K562 (cell line): ENCODE measurements around the gene LRRTM3. TPM values are rescaled to one million over a fixed set of nuclear protein-coding genes. Genes with fewer than 3 reads are reported as not detected.

Source experiments
- ATAC-seq: fragments of 200-7000 bp; cut with Tn5 transposase; 3 replicates; pipeline ENCODE4 v1.9.1; 2020; ENCODE audit warnings: moderate library complexity
- BruUV-seq: library from RNA; stranded (reverse); fragments of 400-500 nt; replicated peaks from 2 replicates; lab custom pipeline; 2021; lab: Mats Ljungman, UMichigan
- CTCF ChIA-PET: fragments of 300-600 bp; formaldehyde crosslinking; extraction: SDS; loops from one replicate; lab custom pipeline; 2021; ENCODE audit warnings: low intra/inter-chr PET ratio; lab: Yijun Ruan, JAX
- POLR2A ChIA-PET: fragments of 300-600, 350-650 bp; sonication (Branson Sonifier 250); formaldehyde crosslinking; extraction: SDS; loops from one replicate; lab custom pipeline; 2021; ENCODE audit warnings: antibody characterized with exemption, inconsistent platforms; lab: Yijun Ruan, JAX
- DNase-seq, 4 experiments: peaks; one replicate each; pipeline versions ENCODE4 v3.0.0 to v3.0.0-alpha.2; 2011 to 2018; ENCODE audit warnings: low spot score in 3 of 4, mixed read lengths in 3 of 4; ENCODE audit errors: extremely low read depth in 1 of 4
- FAIRE-seq: peaks from 2 replicates; lab custom pipeline; 2011; peaks lifted over from hg19 to GRCh38; lab: Jason Lieb, UNC
- H2AFZ ChIP-seq: 2 replicates; pipeline ENCODE4 v1.6.0; 2011; ENCODE audit warnings: low read depth, low read length, control low read depth, inconsistent platforms
- H3K27ac ChIP-seq: fragments of 200-600 bp; 3 replicates; pipeline ENCODE4 v1.8.0; 2011; ENCODE audit warnings: low read depth, mild to moderate bottlenecking, control low read depth, inconsistent platforms, low read length, moderate library complexity, mixed read lengths; ENCODE audit errors: extremely low read depth
- H3K27me3 ChIP-seq, 2 experiments: fragments of 300-600 bp in 1 of 2; 2 replicates in 1 of 2; 3 replicates in 1 of 2; pipeline versions ENCODE4 v1.6.0 to v1.8.0; 2011; ENCODE audit warnings: inconsistent platforms in 2 of 2, low read length in 2 of 2, mild to moderate bottlenecking in 1 of 2, mixed read lengths in 1 of 2, moderate library complexity in 1 of 2; ENCODE audit not compliant: control insufficient read depth in 2 of 2, insufficient read depth in 2 of 2
- H3K36me3 ChIP-seq: fragments of 300-600 bp; 3 replicates; pipeline ENCODE4 v1.8.0; 2011; ENCODE audit warnings: mild to moderate bottlenecking, low read length, inconsistent platforms; ENCODE audit not compliant: control insufficient read depth, insufficient read depth
- H3K4me1 ChIP-seq, 2 experiments: fragments of 200-600 bp in 1 of 2; replicated peaks in 1 of 2; 2 replicates in 1 of 2; 3 replicates in 1 of 2; pipeline versions ENCODE4 v1.5.1 to v1.8.0; 2011; ENCODE audit warnings: inconsistent platforms in 2 of 2, low read length in 2 of 2, mild to moderate bottlenecking in 1 of 2, mixed read lengths in 1 of 2, moderate library complexity in 1 of 2; ENCODE audit not compliant: control insufficient read depth in 2 of 2, insufficient read depth in 2 of 2
- H3K4me2 ChIP-seq: 2 replicates; pipeline ENCODE4 v1.6.1; 2011; ENCODE audit warnings: low read length, control low read depth, inconsistent platforms, mixed read lengths; ENCODE audit not compliant: insufficient read depth
- H3K4me3 ChIP-seq: fragments of 200-600 bp; sonication (generic), shearing (Covaris generic); 2 replicates; pipeline ENCODE4 v1.5.1; 2016; ENCODE audit warnings: control low read depth, inconsistent platforms
- H3K79me2 ChIP-seq: fragments of 200-600 bp; 3 replicates; pipeline ENCODE4 v1.8.0; 2011; ENCODE audit warnings: low read length, inconsistent platforms; ENCODE audit not compliant: control insufficient read depth, insufficient read depth
- H3K9ac ChIP-seq, 2 experiments: 2 replicates each; pipeline versions ENCODE4 v1.6.0 to v1.6.1; 2011; ENCODE audit warnings: low read depth in 2 of 2, low read length in 2 of 2, control low read depth in 1 of 2, inconsistent platforms in 1 of 2, mild to moderate bottlenecking in 1 of 2, mixed read lengths in 1 of 2; ENCODE audit not compliant: insufficient read depth in 1 of 2
- H3K9me1 ChIP-seq: one replicate; pipeline ENCODE4 v1.6.0; 2011; ENCODE audit warnings: inconsistent platforms, mild to moderate bottlenecking, low read length, moderate library complexity; ENCODE audit not compliant: control insufficient read depth, insufficient read depth
- H3K9me3 ChIP-seq: replicated peaks from 2 replicates; pipeline ENCODE4 v1.5.1; 2011; ENCODE audit warnings: low read depth, low read length, inconsistent platforms; ENCODE audit not compliant: control insufficient read depth, insufficient read depth
- H4K20me1 ChIP-seq: replicated peaks from 2 replicates; pipeline ENCODE4 v1.6.1; 2011; ENCODE audit warnings: low read length, inconsistent platforms, mixed read lengths; ENCODE audit not compliant: control insufficient read depth, insufficient read depth
- CGGBP1 ChIP-seq: fragments of 250-450 bp; sonication (Bioruptor Pico); IDR thresholded peaks from 2 replicates; pipeline ENCODE4 v1.9.0; 2021; ENCODE audit warnings: mild to moderate bottlenecking
- MCM2 ChIP-seq: fragments of 450-650 bp; IDR thresholded peaks from 2 replicates; pipeline ENCODE4 v1.6.1; 2017; ENCODE audit warnings: low read depth, mild to moderate bottlenecking
- MCM7 ChIP-seq, 2 experiments: fragments of 450-650 bp; IDR thresholded peaks; 2 replicates each; pipeline ENCODE4 v1.6.1; 2016 to 2018
- POLR3A ChIP-seq: IDR thresholded peaks from 2 replicates; pipeline ENCODE4 v1.6.1; 2011; ENCODE audit warnings: borderline replicate concordance, mild to moderate bottlenecking, moderate library complexity; ENCODE audit not compliant: insufficient read length, insufficient read depth; ENCODE audit errors: extremely low read depth
- TBL1XR1 ChIP-seq, 2 experiments: IDR thresholded peaks; 2 replicates each; pipeline ENCODE4 v1.6.1; 2012; ENCODE audit warnings: improper control_type of control experiment in 2 of 2, low read length in 2 of 2, mild to moderate bottlenecking in 1 of 2
- ZNF175 ChIP-seq: fragments of 200-800 bp; sonication (Bioruptor generic); IDR thresholded peaks from 2 replicates; pipeline ENCODE4 v1.6.1; 2016; ENCODE audit warnings: low read depth, mild to moderate bottlenecking, missing genetic modification characterization, missing compliant biosample characterization
- ZNF253 ChIP-seq: fragments of 250-450 bp; sonication (Bioruptor Pico); conservative IDR thresholded peaks from 2 replicates; pipeline ENCODE4 v1.6.1; 2021; ENCODE audit warnings: mild to moderate bottlenecking
- ZNF507 ChIP-seq: conservative IDR thresholded peaks from 2 replicates; pipeline ENCODE4 v1.6.1; 2017; ENCODE audit warnings: missing genetic modification characterization, missing compliant biosample characterization
- ZNF551 ChIP-seq: fragments of 250-450 bp; sonication (Bioruptor Pico); IDR thresholded peaks from 2 replicates; pipeline ENCODE4 v1.5.0; 2021; ENCODE audit warnings: mild to moderate bottlenecking, moderate library complexity
- WGBS: fragments of 100-300 bp; shearing (Covaris generic); methylation state at CpG from one replicate; pipeline ENCODE4 v1.1.6; 2016; ENCODE audit warnings: low coverage, mixed read lengths; ENCODE audit not compliant: insufficient coverage; ENCODE audit errors: missing lambda C conversion rate; 5-methylcytosine and 5-hydroxymethylcytosine counted together
- in situ Hi-C: fragments of 300-500 bp; cut with MboI; formaldehyde crosslinking; loops from 4 replicates; pipeline ENCODE4 v1.15.0; 2018; ENCODE audit warnings: inconsistent platforms, mixed read lengths
- intact Hi-C: fragments of 100-400 bp; cut with micrococcal nuclease; formaldehyde crosslinking; loops from 2 replicates; pipeline ENCODE4 v1.14.2; 2022
- polyA plus RNA-seq, 8 experiments: library from polyadenylated mRNA; depleted of rRNA in 4 of 8; stranded (reverse) in 5 of 8; unstranded in 3 of 8; fragments of >200 nt; fragmentation: Nextera tagmentation in 2 of 8; fragmentation: Illumina TruSeq in 1 of 8; extraction: Ambion mirVana in 2 of 8; extraction: Trizol in 1 of 8; gene quantifications; 2 replicates each; pipeline versions ENCODE4 v1.2.1 to v1.2.3, GENCODE V29; 2011 to 2014; ENCODE audit warnings: inconsistent platforms in 1 of 8, missing spikeins in 1 of 8
- total RNA-seq, 7 experiments: library from RNA; depleted of rRNA in 6 of 7; stranded (reverse); fragments of >200 nt in 6 of 7; fragmentation: Illumina TruSeq in 2 of 7; extraction: Trizol in 2 of 7; gene quantifications; 2 replicates each; pipeline versions ENCODE4 v1.2.1 to v1.2.3, GENCODE V29; 2011 to 2021; ENCODE audit warnings: low replicate concordance in 1 of 7
- TF ChIP-seq, protein P1 (sequence below): fragments of 150-350 bp; IDR thresholded peaks from 2 replicates; pipeline ENCODE4 v1.6.1; 2014; ENCODE audit warnings: low read depth, mild to moderate bottlenecking, low read length, borderline replicate concordance
- TF ChIP-seq, protein P2 (sequence below): IDR thresholded peaks from 2 replicates; pipeline ENCODE4 v1.6.1; 2011; ENCODE audit warnings: borderline replicate concordance, low read depth, mild to moderate bottlenecking, moderate library complexity, low read length; ENCODE audit not compliant: insufficient read depth, poor library complexity, severe bottlenecking

Gene LRRTM3
- total and polyA plus RNA-seq, 9 of the 15 experiments (the other 6 are each of a cell fraction or from before 2014, with no cell fraction given) = not detected

DNA sequence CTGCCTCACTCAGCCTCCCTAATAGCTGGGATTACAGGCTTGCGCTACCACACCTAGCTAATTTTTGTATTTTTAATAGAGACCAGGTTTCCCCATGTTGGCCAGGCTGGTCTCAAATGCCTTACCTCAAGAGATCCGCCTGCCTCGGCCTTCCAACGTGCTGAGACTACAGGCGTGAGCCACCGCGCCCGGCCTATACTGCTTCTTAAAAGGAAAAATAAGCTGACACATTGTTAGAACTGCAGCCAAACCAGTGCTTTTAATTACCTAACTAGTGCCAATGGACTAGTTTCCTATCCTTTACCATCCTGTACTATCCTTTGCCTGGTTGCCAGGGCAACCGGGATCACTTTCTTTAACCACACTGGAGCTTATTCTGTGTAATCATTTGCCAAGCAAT, 108.0 kb downstream of the LRRTM3 start:
- WGBS = under 1% methylated on average over 9 of the region's 9 CpGs
- Histone ChIP-seq H3K27ac (no peak overlapping the region), H4K20me1 (no peaks in the 10 kb centered on the region), H3K9me3 (no peaks in the 10 kb centered on the region), H3K9me1 (no peaks in the 10 kb centered on the region), H3K9ac (no peak overlapping the region), H3K36me3 (no peaks in the 10 kb centered on the region), H3K4me2 (no peak overlapping the region), H3K4me1 (no peaks in the 10 kb centered on the region), H3K4me3 (no peak overlapping the region), H3K27me3 (no peaks in the 10 kb centered on the region), H3K79me2 (no peaks in the 10 kb centered on the region), H2AFZ (no peak overlapping the region)
- TF ChIP-seq MCM2 (no peak), ZNF551 (CRISPR knock-in tag) (no peak), POLR3A (no peak), MCM7 (IDR thresholded peaks at IDR 0.05) (no peak)
- FAIRE-seq (no peak), DNase-seq (no peak), ATAC-seq (no peak)
- intact Hi-C loops (no loop called here), in situ Hi-C loops (no loop called here)
- POLR2A ChIA-PET = no interaction called here
- BruUV-seq = no TSS peak
- CTCF ChIA-PET = no interaction called here

- Histone ChIP-seq H3K9ac (no peak overlapping the region), H3K4me2 (no peak overlapping the region), H3K4me3 (no peak overlapping the region), H3K79me2 (no peaks in the 10 kb centered on the region), H3K36me3 (no peaks in the 10 kb centered on the region), H2AFZ (no peak overlapping the region), H3K27me3 (no peaks in the 10 kb centered on the region), H3K9me3 (no peaks in the 10 kb centered on the region; the same call in 1 of the 2 replicates), H3K9me1 (no peaks in the 10 kb centered on the region), H4K20me1 (no peaks in the 10 kb centered on the region), H3K4me1 (no peaks in the 10 kb centered on the region), H3K27ac (no peak overlapping the region)
- 2% methylated on average over 2 of the region's 2 CpGs for WGBS
- ChIA-PET POLR2A (no interaction called here), CTCF (no interaction called here)
- FAIRE-seq (no peak), ATAC-seq (no peak), DNase-seq (no peak)
- intact Hi-C loops = no loop called here
- in situ Hi-C loops = no loop called here
- no TSS peak for BruUV-seq
- TF ChIP-seq, protein P1, sequence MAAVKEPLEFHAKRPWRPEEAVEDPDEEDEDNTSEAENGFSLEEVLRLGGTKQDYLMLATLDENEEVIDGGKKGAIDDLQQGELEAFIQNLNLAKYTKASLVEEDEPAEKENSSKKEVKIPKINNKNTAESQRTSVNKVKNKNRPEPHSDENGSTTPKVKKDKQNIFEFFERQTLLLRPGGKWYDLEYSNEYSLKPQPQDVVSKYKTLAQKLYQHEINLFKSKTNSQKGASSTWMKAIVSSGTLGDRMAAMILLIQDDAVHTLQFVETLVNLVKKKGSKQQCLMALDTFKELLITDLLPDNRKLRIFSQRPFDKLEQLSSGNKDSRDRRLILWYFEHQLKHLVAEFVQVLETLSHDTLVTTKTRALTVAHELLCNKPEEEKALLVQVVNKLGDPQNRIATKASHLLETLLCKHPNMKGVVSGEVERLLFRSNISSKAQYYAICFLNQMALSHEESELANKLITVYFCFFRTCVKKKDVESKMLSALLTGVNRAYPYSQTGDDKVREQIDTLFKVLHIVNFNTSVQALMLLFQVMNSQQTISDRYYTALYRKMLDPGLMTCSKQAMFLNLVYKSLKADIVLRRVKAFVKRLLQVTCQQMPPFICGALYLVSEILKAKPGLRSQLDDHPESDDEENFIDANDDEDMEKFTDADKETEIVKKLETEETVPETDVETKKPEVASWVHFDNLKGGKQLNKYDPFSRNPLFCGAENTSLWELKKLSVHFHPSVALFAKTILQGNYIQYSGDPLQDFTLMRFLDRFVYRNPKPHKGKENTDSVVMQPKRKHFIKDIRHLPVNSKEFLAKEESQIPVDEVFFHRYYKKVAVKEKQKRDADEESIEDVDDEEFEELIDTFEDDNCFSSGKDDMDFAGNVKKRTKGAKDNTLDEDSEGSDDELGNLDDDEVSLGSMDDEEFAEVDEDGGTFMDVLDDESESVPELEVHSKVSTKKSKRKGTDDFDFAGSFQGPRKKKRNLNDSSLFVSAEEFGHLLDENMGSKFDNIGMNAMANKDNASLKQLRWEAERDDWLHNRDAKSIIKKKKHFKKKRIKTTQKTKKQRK = no peak
- no peak for TF ChIP-seq CGGBP1 (CRISPR knock-in tag)
- no peak for TF ChIP-seq ZNF175 (CRISPR knock-in tag)
- no peak for TF ChIP-seq ZNF253 (CRISPR knock-in tag)
- no peak for TF ChIP-seq TBL1XR1 (IDR thresholded peaks at IDR 0.05; ENCODE audit: low read length in 2 of 2)
- TF ChIP-seq, protein P2, sequence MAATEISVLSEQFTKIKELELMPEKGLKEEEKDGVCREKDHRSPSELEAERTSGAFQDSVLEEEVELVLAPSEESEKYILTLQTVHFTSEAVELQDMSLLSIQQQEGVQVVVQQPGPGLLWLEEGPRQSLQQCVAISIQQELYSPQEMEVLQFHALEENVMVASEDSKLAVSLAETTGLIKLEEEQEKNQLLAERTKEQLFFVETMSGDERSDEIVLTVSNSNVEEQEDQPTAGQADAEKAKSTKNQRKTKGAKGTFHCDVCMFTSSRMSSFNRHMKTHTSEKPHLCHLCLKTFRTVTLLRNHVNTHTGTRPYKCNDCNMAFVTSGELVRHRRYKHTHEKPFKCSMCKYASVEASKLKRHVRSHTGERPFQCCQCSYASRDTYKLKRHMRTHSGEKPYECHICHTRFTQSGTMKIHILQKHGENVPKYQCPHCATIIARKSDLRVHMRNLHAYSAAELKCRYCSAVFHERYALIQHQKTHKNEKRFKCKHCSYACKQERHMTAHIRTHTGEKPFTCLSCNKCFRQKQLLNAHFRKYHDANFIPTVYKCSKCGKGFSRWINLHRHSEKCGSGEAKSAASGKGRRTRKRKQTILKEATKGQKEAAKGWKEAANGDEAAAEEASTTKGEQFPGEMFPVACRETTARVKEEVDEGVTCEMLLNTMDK = no peak
- no peak for TF ChIP-seq ZNF507 (tag)
Observed at GRCh38 chr10:67036808-67037207, 111.0 kb downstream of the LRRTM3 start.
